Activated T-helper 1 cell treated with anti-CD3 and anti-CD28 coated beads, Interleukin-12 subunit alpha, Interleukin-12 subunit beta, Interleukin-2, Interleukin-4 antibody, amounts not matched to agents 30 ng/mL and 10 ng/mL and 1 ng/mL, durations not matched to agents 14 hours and 24 hours and 36 hours (primary cell): ENCODE measurements around the gene NFS1. TPM values are rescaled to one million over a fixed set of nuclear protein-coding genes. Genes with fewer than 3 reads are reported as not detected.

Source experiments
- DNase-seq: peaks from one replicate; pipeline ENCODE4 v3.0.0; 2021; ENCODE audit warnings: low spot score
- H3K27ac Mint-ChIP-seq: one replicate; pipeline ENCODE4 v1.8.0; 2021; ENCODE audit warnings: mild to moderate bottlenecking, mixed read lengths
- H3K27me3 Mint-ChIP-seq: one replicate; pipeline ENCODE4 v1.8.0; 2022; ENCODE audit warnings: mild to moderate bottlenecking, moderate library complexity, mixed read lengths; ENCODE audit not compliant: insufficient read depth
- H3K36me3 Mint-ChIP-seq: one replicate; pipeline ENCODE4 v1.8.0; 2021; ENCODE audit warnings: low read depth, mixed read lengths
- H3K4me1 Mint-ChIP-seq: one replicate; pipeline ENCODE4 v1.8.0; 2021; ENCODE audit warnings: low read depth, mixed read lengths
- H3K4me3 Mint-ChIP-seq: one replicate; pipeline ENCODE4 v1.8.0; 2021; ENCODE audit warnings: mild to moderate bottlenecking, moderate library complexity, mixed read lengths
- H3K9me3 Mint-ChIP-seq: one replicate; pipeline ENCODE4 v1.8.0; 2021; ENCODE audit warnings: mixed read lengths
- intact Hi-C: fragments of 100-400 bp; cut with micrococcal nuclease; formaldehyde crosslinking; loops from one replicate; pipeline ENCODE4 v1.15.1; 2024
- total RNA-seq: library from RNA; stranded (reverse); gene quantifications from 2 replicates; pipeline ENCODE4 v1.2.3, GENCODE V29; 2022

Gene NFS1
- total RNA-seq, 1 donor from 2014 or later = 35.7 TPM

- Mint-ChIP-seq H3K36me3 (peaks cover 15% of the 10 kb centered on the region), H3K9me3 (no peaks in the 10 kb centered on the region), H3K27me3 (no peaks in the 10 kb centered on the region), H3K27ac (no peak overlapping the region), H3K4me3 (no peak overlapping the region), H3K4me1 (peaks cover 12% of the 10 kb centered on the region)
- DNase-seq = no peak
- intact Hi-C loops = no loop called here
Observed at GRCh38 chr20:35632539-35633115, 66.5 kb downstream of the NFS1 start.

GRCh38 chr20:35630636-35631035, 68.5 kb downstream of the NFS1 start:
- peaks cover 6% of the 10 kb centered on the region for H3K4me1 Mint-ChIP-seq
- no peak for DNase-seq
- no peaks in the 10 kb centered on the region for H3K27me3 Mint-ChIP-seq
- peaks cover 32% of the 10 kb centered on the region for H3K36me3 Mint-ChIP-seq
- H3K4me3 Mint-ChIP-seq = no peak overlapping the region
- H3K9me3 Mint-ChIP-seq = no peaks in the 10 kb centered on the region
- intact Hi-C loops = no loop called here
- H3K27ac Mint-ChIP-seq = no peak overlapping the region

DNA sequence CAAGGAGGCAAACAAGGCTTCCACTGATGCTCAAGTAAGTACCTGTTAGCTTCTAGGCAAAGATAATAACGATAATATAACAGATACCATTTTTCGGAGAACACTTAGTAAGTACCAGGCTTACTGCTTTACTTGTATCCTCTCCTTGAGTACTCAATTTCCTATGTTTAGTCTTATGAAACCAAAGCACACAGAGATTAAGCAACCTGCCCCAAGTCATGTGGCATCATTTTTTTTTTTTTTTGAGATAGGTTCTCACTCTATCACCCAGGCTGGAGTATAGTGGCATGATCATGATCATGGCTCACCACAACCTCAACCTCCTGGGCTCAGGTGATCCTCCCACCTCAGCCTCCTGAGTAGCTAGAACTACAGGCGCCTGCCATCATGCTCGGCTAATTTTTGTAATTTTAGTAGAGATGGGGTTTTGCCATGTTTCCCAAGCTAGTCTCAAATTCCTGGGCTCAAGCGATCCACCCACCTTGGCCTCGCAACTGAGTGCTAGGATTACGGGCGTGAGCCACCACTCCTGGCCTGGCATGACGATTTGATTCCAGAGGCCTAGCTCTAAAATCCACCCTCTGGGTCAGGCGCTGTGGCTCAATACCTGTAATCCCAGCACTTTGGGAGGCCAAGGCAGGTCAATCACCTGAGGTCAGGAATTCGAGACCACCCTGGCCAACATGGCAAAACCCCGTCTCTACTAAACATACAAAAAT, 69.6 kb downstream of the NFS1 start:
- Mint-ChIP-seq H3K27me3 (no peaks in the 10 kb centered on the region), H3K9me3 (no peaks in the 10 kb centered on the region), H3K4me1 (no peaks in the 10 kb centered on the region), H3K27ac (peak overlapping the region; percentile 11), H3K36me3 (peaks cover 36% of the 10 kb centered on the region), H3K4me3 (no peak overlapping the region)
- DNase-seq = no peak
- intact Hi-C loops = no loop called here

DNA sequence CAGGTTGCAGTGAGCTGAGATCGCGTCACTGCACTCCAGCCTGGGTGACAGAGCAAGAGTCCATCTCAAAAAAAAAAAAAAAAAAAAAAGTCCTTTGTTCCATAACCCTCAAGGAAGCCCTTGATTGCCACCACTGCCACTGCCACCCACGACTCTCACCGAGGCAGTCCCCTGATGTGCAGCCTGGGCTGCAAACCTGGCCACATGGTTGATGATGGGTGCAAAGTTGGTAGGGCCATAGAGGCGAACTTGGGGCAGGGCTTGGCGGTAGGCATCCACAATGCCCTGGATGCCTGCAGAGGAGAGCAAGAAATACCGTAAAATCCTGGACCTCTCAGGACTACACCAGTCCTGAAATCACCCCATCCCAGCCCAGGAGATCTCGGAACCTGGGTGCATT, 72.0 kb downstream of the NFS1 start:
- H3K4me3 Mint-ChIP-seq = no peak overlapping the region
- peaks cover 35% of the 10 kb centered on the region for H3K36me3 Mint-ChIP-seq
- no peak overlapping the region for H3K27ac Mint-ChIP-seq
- H3K27me3 Mint-ChIP-seq = no peaks in the 10 kb centered on the region
- no peaks in the 10 kb centered on the region for H3K4me1 Mint-ChIP-seq
- no peak for DNase-seq
- intact Hi-C loops = no loop called here
- no peaks in the 10 kb centered on the region for H3K9me3 Mint-ChIP-seq

- DNase-seq = no peak
- Mint-ChIP-seq H3K27me3 (no peaks in the 10 kb centered on the region), H3K36me3 (peaks cover 34% of the 10 kb centered on the region), H3K4me3 (no peak overlapping the region), H3K9me3 (no peaks in the 10 kb centered on the region), H3K27ac (no peak overlapping the region), H3K4me1 (no peaks in the 10 kb centered on the region)
- intact Hi-C loops = no loop called here
Observed at GRCh38 chr20:35626386-35627001, 72.7 kb downstream of the NFS1 start.

- no peaks in the 10 kb centered on the region for H3K4me1 Mint-ChIP-seq
- no peaks in the 10 kb centered on the region for H3K27me3 Mint-ChIP-seq
- H3K36me3 Mint-ChIP-seq = peaks cover 32% of the 10 kb centered on the region
- H3K27ac Mint-ChIP-seq = peak overlapping the region; percentile 41
- H3K4me3 Mint-ChIP-seq = no peak overlapping the region
- no peak for DNase-seq
- H3K9me3 Mint-ChIP-seq = no peaks in the 10 kb centered on the region
- intact Hi-C loops = no loop called here
Observed at GRCh38 chr20:35625584-35626385, 73.4 kb downstream of the NFS1 start.

GRCh38 chr20:35621560-35621946, 77.6 kb downstream of the NFS1 start:
- H3K4me3 Mint-ChIP-seq = no peak overlapping the region
- intact Hi-C loops = no loop called here
- H3K36me3 Mint-ChIP-seq = peaks cover 14% of the 10 kb centered on the region
- H3K27me3 Mint-ChIP-seq = no peaks in the 10 kb centered on the region
- no peaks in the 10 kb centered on the region for H3K9me3 Mint-ChIP-seq
- no peak for DNase-seq
- H3K27ac Mint-ChIP-seq = no peak overlapping the region
- H3K4me1 Mint-ChIP-seq = peaks cover 23% of the 10 kb centered on the region

DNA sequence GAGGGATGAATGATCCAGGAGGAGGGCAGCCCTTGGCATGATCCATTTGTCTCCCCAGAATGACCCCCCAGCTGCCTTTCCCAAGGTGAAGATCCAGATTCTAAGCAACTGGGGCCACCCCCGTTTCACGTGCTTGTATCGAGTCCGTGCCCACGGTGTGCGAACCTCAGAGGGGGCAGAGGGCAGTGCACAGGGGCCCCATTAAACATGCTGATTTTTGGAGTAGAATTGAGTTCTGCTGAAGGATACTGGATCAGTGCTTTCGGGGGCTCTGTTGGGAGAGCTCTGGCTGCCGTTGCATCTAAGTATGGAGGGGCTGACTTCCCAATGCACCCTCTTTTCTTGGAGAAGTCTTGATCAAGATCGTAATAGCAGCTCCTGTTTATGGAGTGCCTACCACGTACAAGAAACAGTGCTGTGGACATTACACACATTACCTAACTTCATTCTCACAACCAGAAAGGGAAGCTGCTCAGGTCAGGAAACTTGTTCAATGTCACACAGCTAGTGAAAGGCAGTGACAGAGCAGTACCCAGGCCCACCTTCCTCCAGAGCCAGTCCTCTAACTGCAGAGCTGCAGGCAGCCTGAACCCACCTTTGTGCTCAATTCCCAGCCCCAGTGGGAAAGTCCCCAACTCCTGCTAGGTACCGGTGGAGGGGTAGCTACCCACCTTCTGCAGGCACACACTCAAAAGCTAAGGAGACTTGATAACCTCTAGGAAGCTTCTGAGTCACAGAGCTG, 78.2 kb downstream of the NFS1 start:
- Mint-ChIP-seq H3K4me1 (peaks cover 23% of the 10 kb centered on the region), H3K36me3 (peaks cover 10% of the 10 kb centered on the region), H3K4me3 (no peak overlapping the region), H3K27ac (no peak overlapping the region), H3K27me3 (no peaks in the 10 kb centered on the region), H3K9me3 (no peaks in the 10 kb centered on the region)
- intact Hi-C loops = no loop called here
- no peak for DNase-seq

DNA sequence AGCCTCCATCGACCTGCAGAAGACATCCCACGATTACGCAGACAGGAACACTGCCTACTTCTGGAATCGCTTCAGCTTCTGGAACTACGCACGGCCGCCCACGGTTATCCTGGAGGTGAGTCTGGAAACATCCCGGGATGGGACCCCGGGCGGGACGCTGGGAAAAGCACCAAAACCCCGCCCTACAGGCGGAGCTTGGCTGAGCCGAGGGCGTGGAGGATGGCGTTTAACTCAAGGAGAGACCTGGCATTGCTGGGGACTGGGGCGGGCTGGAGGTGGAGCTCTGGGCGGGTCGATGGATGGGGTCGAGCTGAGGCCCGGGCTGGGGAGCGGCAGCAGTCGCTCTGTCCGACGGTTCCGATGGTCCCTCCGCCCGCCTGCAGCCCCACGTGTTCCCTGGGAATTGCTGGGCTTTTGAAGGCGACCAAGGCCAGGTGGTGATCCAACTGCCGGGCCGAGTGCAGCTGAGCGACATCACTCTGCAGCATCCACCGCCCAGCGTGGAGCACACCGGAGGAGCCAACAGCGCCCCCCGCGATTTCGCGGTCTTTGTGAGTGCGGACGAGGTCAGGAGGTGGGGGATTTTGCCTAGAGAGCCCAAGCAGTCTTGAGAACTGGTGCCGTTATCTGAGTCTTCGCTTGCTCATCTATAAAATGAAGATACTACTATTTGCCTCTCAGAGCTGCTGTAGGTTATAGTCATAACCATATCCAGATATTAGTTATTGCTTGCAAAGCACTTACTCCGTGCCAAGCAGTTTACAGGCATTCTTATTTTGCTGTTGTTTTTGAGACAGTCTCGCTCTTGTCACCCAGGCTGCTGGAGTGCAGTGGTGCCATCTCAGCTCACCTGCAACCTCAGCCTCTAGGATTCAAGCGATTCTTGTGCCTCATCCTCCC, 79.7 kb downstream of the NFS1 start:
- no peaks in the 10 kb centered on the region for H3K9me3 Mint-ChIP-seq
- H3K36me3 Mint-ChIP-seq = peaks cover 3% of the 10 kb centered on the region
- intact Hi-C loops = loop anchor here (1.0 to 5.0 kb wide), 5 partner anchors 41 to 848 kb away; partner anchors contain the start of genes CPNE1, PHF20 and RBM12
- H3K27ac Mint-ChIP-seq = peak overlapping the region; percentile 89
- peaks cover 27% of the 10 kb centered on the region for H3K4me1 Mint-ChIP-seq
- H3K4me3 Mint-ChIP-seq = peak overlapping the region; percentile 88
- peak; percentile 75 for DNase-seq
- H3K27me3 Mint-ChIP-seq = no peaks in the 10 kb centered on the region

DNA sequence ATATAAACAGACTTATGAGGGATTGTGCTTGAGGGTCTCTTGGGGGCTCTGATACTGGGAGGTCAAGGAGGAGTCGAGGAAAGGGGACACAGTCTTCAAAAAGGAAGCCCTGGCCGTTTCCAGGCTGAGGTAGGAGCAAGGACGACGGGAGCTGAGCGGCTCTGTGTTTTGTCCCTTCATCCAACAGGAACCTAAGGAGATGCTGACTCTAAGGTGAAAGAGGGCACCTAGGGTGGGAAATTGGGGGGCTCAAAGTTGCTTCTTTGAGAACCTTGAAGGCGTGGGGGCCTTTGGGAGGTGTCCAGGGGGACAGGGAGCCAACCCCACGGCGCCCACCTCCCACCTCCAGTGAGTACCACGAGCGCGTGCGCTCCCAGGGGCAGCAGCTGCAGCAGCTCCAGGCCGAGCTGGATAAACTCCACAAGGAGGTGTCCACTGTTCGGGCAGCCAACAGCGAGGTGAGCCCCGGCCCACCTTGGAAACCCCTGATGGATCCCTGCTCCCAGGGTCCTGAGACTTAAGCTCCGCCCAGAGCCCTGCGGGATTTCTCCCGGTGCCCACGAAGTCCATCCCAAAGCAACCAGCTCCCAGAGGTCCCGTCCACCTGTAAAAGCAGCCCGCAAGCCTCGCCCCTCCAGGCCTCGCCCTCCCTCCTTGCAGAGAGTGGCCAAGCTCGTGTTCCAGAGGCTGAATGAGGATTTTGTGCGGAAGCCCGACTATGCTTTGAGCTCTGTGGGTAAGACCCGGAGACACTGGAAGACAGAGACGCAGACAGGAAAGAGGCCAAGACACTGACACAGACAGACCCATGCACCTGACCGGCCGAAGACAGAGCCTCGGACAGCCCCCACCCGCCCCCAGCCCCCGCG, 80.7 kb downstream of the NFS1 start:
- no peaks in the 10 kb centered on the region for H3K27me3 Mint-ChIP-seq
- intact Hi-C loops = loop anchor here (1.0 to 5.0 kb wide), 5 partner anchors 42 to 849 kb away; partner anchors contain the start of genes CPNE1, PHF20 and RBM12
- peak overlapping the region; percentile 88 for H3K4me3 Mint-ChIP-seq
- peaks cover 3% of the 10 kb centered on the region for H3K36me3 Mint-ChIP-seq
- no peak for DNase-seq
- H3K27ac Mint-ChIP-seq = peak overlapping the region; percentile 83
- no peaks in the 10 kb centered on the region for H3K9me3 Mint-ChIP-seq
- peaks cover 27% of the 10 kb centered on the region for H3K4me1 Mint-ChIP-seq
